Neural cell (in vitro differentiated cells): ENCODE measurements around the gene KRTCAP2.

Experiments
- EZH2 ChIP-seq: fragments of 200-600, 300-800 bp; shearing (Covaris generic), sonication (generic); IDR thresholded peaks from 2 replicates; pipeline ENCODE4 v1.6.1; 2014; ENCODE audit warnings: antibody characterized with exemption, low read length, borderline replicate concordance, mild to moderate bottlenecking; ENCODE audit not compliant: insufficient read depth, poor library complexity, severe bottlenecking
- MXI1 ChIP-seq: fragments of 450-650 bp; conservative IDR thresholded peaks from 2 replicates; pipeline ENCODE4 v1.6.1; 2014; ENCODE audit warnings: antibody characterized with exemption, mild to moderate bottlenecking; ENCODE audit not compliant: poor library complexity, severe bottlenecking

GRCh38 chr1:155200920-155201319 lies 27.8 kb upstream of the KRTCAP2 start:
- TF ChIP-seq EZH2: no peak
- TF ChIP-seq MXI1: no peak
